ENCODE measurements around the gene SNRPA.
A peak's percentile ranks its signal among the peaks of the same experiment; 100 is the strongest.

The SNRPA gene

DNA sequence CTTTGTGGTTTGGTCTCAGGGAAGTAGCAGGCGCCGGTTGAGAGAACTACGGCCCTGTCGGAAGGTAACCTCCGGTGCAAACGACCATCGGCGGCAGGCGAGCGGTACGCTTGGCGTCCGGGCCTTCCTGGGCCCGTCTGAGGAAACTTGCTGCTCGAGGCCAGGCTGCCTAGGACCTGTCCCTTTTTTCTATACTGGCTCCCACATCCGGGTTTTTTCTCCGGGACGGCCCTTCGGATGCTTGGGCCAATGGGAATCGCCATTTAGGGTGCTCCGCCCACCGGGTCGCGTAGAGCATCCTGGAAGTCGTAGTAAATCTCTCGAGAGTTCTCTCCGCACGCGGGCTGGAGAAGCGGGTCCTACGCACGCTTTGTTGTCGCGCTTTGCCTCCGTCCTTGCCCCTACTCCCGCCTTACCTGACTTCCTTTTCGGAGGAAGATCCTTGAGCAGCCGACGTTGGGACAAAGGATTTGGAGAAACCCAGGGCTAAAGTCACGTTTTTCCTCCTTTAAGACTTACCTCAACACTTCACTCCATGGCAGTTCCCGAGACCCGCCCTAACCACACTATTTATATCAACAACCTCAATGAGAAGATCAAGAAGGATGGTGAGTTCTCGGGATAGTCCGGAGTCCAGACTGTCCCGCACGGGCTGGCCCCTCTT, at the start of gene SNRPA:
SNRPA (plus strand) TSS at position 330 of the 664 bp plus-strand sequence; CDS start at position 536, 206 bp downstream.
- DNase-seq: peak; percentile 94

DNA sequence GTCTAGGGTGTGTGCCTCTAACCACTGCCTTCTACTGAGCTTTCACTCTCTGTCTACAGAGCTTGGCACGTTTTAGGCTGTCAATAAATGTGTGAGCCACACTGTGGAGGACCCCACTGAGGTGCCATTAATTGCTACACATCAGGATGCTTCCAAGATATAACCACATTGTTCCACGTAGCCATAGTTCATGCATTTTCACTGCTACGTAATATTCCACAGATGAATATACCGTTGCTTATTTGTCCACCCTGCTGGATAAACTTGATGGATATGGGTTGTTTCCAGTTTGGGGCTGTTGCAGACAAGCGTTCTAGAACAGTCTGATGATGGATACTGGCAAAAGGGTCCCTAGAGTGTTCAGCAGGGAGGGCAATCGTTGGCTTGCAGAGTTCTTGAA, 49.2 kb upstream of the SNRPA start:
- DNase-seq: no peak

DNA sequence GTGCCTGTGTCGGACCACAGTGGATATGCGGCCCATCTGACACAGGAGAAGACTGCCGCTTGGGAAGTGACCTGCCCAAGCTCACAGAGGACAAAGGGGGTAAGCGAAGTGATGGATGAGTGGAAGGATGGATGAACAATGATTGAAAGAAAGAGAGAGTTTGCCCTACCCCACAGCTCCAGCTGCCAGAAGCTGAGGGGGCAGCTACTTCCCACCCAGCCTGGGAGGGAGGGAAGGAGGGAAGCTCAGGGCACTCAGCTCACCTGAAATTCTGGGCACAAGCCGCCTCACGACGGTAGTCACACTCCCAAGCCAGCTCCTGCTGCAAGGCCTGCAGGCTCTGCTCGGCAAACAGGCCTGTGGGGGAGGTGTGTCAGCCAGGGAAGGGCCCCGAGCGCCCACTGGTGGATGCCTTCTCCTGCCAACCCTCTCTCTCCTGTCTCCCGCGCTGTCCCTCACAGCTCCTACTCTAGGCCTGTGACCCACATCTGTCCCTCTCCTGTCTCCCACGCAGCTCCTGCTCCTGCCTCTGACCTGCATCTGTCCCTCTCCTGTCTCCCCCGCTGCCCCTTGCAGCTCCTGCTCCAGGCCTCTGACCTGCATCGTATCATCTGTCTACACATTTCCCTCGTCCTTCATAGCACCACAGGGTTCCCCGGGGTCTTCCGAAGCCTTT, 48.5 kb upstream of the SNRPA start:
- DNase-seq: no peak

DNA sequence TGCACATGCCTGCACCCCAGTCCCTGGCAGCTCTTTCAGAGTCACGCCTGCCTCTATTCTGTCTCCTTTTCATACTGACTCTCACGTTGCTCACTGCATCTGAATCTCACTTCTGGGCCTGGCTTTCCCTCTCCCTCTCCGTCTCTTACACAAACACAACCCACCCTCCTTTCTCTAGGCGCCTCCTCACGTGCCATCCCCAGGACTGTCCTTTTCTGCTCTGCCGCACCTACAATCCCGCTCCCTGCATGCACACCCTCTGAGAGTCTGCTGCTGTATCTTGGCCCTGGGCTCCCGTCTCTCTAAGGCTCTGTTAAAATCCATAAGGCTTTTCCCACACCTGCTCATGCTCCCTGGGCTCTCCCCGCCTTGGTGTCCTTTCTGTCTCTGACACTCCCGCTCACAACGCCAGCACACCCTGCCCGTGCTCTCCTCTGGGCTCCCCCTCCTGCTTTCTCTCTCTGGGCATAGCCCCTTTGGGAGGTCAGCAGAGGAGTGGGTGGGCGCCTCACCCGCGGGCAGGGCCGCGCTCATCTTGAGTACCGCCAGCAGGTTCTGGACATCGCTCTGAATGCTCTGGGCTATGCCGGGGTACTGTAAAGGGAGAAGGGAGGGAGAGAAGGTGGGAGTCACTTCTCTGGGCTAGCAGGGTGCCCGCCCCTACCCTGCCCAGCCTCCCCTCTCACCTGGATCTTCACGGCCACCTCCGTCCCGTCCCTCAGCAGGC, 47.8 kb upstream of the SNRPA start:
- DNase-seq: no peak

DNA sequence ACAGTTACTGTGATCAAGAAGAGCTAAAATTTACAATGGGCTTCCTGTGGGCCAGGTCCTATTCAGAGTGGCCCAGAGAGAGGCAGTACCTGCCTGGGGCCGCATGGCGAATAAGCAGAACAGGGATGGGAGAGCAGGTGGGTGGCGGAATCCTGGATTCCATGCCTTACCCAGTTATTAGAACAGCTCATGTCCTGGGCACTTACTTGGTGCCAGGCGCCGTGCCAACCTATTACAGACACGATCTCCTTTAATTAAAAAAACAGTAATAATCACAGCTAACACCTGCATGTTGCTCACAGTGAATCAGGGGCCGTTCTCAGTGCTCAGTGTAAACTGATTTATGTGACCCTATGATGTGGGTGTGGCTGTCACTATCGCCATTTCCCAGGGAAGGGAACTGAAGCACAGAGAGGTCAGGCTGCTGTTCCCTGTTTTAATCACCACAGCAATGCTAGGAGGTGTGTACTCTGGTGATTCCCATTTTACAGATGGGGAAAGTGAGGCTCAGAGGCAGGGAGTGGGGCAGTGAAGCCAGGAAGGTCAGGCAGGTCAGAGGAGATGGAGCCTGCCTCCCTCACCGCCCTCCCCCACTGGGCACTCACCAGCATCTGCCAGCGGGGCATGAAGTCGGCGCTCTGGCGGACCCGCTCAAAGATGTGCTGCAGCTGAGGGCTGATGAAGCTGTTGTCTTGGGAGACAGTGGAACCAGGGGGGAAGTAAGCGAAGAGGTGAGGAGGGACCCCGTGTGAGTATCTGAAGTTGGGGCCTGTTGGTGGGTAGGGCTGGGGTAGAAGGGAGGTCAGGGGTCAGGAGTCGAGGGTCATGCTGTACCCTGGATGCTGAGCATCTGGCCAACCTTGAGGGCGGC, 46.3 kb upstream of the SNRPA start:
- no peak for DNase-seq

DNA sequence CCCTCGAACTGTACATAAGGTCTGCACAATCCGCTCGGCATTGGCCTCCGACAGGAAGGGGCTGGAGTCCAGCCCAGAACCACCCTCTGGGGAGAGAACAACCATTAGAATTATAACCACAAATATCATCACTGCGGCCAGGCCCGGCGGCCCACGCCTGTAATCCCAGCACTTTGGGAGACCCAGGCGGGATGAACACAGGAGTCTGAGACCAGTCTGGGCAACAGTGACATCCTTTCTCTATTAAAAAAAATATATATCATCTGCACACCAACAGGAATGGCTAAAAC, 45.7 kb upstream of the SNRPA start:
- DNase-seq: no peak

DNA sequence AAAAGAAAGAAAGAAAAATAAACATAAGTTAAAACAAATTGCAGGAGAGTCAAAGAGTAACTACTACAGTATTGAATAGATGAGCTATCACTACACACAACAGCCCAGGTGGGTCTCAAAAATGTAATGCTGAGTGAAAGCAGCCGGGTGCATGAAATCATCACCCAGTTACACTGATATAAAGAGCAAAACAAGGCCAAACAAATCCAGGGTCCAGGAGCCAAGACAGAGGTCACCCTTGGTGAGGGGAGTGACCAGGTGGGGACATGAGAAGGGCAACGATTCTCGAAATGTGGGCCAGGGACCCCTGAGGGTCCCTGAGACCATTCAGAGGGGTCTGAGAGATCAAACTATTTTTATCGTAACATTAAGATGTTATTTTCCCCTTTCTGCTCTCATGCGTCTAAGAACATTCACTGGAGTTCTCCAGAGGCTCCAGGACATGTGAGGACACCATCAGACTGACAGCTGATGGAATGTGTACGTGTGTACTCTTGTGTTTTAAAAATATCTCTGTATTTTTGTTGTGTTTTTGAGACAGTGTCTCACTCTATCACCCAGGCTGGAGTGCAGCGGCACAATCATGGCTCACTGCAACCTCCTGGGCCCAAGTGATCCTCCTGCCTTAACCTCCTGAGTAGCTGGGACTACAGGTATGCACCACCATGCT, 44.9 kb upstream of the SNRPA start:
- no peak for DNase-seq

DNA sequence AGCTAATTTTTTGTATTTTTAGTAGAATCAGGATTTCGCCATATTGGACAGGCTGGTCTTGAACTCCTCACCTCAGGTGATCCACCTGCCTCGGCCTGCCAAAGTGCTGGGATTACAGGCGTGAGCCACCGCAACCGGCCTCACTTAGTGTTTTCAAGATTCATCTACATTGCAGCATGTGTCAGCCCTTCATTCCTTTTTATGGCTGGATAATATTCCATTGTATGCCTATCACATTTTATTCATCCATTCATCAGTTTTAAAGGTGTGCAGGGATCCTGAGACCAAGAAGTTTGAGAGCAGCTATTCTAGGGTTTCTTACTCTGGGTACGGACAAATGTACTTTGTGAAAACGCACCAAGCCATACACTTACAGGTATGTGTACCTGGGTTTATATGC, 43.4 kb upstream of the SNRPA start:
- DNase-seq: no peak

DNA sequence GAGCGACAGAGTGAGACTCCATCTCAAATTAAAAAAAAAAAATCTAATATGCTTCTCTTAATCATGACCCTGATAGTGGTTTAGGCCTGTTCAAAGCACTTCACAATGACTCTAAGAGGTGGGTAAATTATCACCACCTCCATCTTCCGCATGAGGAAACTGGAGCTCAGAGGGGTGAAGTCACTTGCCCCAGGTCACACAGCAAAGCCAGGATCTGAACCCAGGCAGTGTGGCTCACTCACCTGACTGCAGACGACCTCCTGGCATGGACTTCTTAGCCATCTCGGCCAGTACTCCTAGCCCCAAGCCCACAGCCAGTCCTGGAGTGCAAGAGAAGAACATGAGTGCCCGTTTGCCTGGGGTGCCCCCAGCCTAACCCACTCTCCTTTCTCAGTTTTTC, 41.2 kb upstream of the SNRPA start:
- no peak for DNase-seq

DNA sequence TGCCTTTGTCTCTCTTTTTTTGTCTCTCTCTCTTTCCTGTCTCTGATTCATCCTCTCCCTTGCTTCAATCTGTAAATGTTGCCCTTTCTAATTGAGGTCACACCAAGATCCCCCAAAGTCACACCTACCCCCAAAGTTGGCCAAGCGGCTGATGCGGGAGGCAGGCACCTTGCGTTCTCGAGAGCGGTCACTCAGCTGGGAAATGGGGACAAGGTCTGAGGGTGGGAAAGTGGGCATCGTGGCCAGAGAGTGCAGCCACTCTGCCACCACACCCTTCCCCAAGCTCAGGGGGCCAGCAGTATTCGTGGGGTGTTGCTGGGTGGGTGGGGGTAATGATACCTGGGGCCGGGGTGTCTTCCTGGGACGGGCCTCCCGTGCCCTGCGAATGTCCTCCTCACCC, 37.1 kb upstream of the SNRPA start:
- DNase-seq: no peak

DNA sequence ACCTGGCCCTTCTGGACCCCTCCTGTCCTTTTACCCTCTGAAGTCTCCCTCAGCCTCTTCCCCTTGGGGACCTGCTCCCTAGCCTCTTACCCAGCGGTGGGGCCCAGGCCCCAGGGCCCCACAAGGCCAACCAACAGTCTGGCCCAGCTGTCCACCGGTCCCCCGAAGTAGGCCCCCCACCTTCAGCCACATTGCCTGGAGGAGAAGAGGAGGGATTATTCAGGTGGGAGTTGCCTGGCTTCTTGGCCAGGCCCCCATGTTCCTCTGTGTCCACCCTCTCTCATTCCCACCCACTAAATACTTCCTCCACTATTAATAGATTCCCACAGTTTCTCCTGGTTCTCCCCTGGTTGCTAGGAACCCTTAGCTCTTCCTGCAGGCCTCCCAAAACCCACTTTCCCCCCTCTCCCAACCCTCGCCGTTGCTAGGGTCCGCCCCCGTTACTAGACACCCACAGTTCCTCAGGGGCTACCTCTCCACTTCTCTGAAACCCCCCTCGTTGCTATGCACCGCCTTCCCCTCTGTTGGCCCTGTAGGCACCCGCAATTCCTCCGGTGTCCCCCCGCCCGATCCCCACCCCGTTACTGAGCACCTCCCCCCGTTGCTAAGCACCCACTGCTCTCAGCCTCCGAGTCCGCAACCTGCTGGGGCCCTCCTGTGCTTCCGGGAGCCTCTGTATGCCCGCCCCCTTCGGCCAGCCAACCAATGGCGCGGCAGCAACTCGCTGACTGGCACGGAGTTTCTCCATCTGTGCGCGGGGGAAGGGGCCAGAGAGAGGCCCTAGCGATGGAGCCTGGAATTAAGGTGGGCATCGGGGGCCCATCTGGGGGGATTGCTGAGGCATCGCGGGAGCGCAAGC, 36.3 kb upstream of the SNRPA start:
- DNase-seq: peak; percentile 91

DNA sequence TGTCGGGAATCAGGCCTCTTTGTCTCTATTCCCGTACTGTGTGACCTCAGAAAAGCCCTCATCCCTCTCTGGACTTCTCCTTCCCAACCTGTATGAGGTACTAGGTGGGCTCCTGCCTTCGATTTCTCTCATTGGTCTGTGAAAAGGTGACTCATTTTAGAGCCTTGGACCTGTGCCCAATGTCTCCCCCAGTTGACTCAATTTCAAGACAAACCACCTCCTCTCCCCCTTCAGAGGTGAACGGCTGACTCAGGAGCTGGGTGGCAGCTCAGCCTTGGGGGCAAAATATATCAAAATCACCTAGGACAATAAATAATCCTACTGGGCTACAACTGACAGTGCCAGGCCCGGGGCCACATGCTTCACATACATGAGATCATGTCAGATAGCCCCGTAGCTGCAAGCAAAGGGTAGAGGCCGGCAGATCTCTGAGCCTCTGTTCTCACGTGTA, 34.9 kb upstream of the SNRPA start:
- DNase-seq: peak; percentile 34

DNA sequence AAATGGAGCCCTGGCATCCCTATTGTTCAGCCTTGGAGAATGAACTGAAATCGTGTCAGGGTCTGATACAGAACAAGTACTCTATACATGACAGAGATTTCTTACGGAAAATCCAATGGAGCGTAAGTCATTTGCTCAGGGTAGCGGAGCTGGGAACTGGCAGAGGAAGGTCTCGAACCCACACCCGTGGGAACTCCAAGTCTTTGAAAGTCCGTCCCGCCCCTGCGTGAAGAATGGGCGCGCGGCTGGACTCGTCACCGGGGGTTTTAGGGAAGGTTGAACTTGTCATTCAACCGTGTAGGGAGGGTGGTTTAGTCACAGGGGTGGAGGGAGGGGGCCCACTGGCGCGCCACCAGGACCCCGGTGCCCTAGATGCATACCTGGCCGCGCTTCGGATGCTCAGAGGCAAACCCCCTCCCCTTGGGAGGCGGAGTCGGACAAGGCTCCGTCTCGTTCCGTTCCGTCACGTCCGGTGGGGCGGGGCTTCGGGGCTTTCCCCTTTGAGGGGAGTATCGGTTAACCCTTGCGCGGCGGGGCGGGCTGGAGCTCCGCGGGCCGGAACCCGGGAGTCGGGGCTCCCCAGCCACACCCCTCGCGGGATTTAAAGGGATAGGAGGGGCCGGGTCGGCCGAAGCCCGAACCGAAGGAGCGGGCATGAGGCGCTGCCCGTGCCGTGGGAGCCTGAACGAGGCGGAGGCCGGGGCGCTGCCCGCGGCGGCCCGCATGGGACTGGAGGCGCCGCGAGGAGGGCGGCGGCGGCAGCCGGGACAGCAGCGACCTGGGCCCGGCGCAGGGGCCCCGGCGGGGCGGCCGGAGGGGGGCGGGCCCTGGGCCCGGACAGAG, 34.3 kb upstream of the SNRPA start, which contains the start of the genes COQ8B and ITPKC:
COQ8B (minus strand) TSS at position 405 of the 843 bp plus-strand sequence. CDS start 2,254 bp downstream, outside the sequence.
ITPKC (plus strand) TSS at position 631 of the 843 bp plus-strand sequence; CDS start at position 655, 24 bp downstream.
- DNase-seq: peak; percentile 98

DNA sequence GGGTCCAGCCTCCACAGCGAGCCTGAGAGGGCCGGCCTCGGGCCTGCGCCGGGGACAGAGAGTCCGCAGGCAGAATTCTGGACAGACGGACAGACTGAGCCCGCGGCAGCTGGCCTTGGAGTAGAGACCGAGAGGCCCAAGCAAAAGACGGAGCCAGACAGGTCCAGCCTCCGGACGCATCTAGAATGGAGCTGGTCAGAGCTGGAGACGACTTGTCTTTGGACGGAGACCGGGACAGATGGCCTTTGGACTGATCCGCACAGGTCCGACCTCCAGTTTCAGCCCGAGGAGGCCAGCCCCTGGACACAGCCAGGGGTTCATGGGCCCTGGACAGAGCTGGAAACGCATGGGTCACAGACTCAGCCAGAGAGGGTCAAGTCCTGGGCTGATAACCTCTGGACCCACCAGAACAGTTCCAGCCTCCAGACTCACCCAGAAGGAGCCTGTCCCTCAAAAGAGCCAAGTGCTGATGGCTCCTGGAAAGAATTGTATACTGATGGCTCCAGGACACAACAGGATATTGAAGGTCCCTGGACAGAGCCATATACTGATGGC, 33.6 kb upstream of the SNRPA start:
- DNase-seq: no peak

DNA sequence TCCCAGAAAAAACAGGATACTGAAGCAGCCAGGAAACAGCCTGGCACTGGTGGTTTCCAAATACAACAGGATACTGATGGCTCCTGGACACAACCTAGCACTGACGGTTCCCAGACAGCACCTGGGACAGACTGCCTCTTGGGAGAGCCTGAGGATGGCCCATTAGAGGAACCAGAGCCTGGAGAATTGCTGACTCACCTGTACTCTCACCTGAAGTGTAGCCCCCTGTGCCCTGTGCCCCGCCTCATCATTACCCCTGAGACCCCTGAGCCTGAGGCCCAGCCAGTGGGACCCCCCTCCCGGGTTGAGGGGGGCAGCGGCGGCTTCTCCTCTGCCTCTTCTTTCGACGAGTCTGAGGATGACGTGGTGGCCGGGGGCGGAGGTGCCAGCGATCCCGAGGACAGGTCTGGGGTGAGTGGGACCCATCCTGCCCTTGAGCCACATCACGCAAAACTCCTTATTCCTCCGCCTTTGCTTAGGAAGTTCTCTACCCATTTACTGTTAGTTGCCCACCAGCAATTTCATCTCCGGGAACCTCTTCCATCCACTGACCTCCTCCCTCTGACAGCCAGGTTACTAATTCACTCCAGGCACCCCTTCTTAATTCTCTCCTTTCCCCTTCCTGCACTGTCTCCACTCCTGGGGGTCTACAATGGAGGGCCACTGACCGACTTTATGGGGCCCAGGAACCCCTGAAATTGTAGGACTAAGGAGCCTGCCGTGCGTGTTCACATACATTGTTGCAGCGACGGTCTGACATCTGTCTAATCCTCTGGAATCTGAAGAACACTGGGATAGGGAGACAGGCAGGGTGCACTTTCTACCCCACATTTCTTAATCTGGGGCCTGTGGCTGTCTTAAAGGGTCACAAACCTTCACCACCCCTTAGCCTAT, 32.9 kb upstream of the SNRPA start:
- no peak for DNase-seq

DNA sequence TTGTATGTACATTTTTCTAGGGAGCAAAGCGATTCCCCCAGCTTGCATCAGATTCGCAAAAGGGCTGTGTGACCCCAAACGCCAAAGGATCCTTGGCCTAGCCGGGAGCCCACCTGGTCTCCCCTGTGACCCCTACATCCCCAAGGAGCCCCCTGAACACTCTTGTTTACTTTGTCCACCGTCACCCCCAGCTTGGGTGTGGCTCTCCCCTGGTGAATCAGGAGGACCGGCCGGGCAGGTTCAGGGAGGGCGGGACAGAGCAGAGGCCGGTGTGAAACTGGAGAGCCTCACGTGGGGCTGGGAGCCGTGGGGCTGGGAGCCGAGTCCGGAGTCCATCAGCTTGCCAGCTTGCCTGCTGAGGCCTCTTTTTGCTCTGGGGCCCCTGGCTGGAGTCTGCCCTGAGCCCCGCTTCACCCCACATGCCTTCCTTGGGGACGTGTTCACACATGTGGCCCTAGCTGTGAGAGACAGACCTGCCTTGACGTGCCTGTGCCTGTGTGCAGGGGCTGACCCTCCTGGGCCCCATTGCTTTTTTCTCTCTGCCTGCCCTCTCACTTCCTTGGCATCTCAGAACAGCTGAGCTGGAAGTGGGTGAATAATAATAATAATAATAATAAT, 32.1 kb upstream of the SNRPA start:
- DNase-seq: no peak

DNA sequence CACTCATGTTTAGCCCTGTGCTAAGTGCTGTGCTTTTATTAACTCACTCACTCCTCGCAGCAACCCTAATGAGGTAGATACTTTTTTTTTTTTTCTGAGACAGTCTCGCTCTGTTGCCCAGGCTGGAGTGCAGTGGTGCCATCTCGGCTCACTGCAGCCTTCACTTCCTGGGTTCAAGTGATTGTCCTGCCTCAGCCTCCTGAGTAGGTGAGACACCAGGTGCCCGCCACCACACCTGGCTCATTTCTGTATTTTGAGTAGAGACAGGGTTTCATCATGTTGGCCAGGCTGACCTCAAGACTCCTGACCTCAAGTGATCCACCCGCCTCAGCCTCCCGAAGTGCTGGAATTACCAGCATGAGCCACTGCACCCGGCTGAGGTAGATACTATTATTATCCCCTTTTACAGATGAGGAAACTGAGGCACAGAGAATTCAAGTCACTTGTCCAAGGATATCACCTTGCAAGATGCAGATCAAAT, 31.5 kb upstream of the SNRPA start:
- DNase-seq: no peak

DNA sequence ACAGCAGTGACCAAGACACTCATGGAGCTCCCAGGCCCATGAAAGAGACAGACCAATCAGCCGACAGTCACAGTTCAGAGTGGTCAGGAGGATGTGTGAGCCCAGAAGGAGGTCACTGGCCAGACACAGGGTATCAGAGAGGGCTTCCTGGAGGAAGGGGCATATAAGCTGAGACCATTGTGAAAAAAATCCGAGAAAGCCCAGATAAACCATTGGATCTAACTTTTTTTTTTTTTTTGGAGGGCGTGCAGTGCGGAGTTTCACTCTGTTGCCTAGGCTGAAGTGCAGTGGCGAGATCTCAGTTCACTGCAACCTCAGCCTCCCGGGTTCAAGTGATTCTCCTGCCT, 29.9 kb upstream of the SNRPA start:
- no peak for DNase-seq

Measured in activated effector memory CD4-positive, alpha-beta T cell treated with Interleukin-2 at 50 U/mL for 16 hours (primary cell).